GM19043 (cell line): ENCODE data around the gene FGF21.
A peak's percentile ranks its signal among the peaks of the same experiment; 100 is the strongest.
"Not testable (repeated sequence)": the region's sequence is repeated elsewhere in the genome, so short reads cannot be mapped to it uniquely, and the experiment has no call there.

Experiments used
- ATAC-seq: cut with Tn5 transposase; IDR thresholded peaks from one replicate; pipeline ENCODE4 v1.9.1; 2021; ENCODE audit warnings: low read depth; ENCODE audit not compliant: unreplicated experiment

Gene FGF21, protein sequence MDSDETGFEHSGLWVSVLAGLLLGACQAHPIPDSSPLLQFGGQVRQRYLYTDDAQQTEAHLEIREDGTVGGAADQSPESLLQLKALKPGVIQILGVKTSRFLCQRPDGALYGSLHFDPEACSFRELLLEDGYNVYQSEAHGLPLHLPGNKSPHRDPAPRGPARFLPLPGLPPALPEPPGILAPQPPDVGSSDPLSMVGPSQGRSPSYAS

DNA sequence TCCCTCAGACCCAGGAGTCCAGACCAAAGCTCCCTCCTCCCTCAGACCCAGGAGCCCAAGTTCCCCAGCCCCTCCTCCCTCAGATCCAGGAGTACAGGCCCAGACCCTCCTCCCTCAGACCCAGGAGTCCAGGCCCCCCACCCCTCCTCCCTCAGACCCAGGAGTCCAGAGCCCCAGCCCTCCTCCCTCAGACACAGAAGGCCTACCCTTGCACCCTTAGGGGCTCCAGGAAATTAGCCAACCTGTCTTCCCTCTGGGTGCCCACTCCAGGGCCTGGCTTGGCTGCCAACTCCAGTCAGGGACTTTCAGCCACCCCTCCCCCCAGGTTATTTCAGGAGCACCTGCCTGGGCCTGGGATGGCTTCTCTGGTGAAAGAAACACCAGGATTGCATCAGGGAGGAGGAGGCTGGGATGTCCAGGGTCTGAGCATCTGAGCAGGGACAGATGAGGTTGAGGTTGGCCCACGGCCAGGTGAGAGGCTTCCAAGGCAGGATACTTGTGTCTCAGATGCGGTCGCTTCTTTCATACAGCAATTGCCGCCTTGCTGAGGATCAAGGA is at the start of gene FGF21:
Gene FGF21 (plus strand): TSS at position 441 of the 558 bp plus-strand sequence. CDS start 713 bp downstream, outside the sequence.
- no peak for ATAC-seq

- ATAC-seq, result no peak
Observed at GRCh38 chr19:48708471-48708870, 46.9 kb upstream of the FGF21 start.

GRCh38 chr19:48711106-48711662 is 44.1 kb upstream of the FGF21 start:
- no peak for ATAC-seq

- no peak for ATAC-seq
Observed at GRCh38 chr19:48713041-48713863, 42.1 kb upstream of the FGF21 start.

DNA sequence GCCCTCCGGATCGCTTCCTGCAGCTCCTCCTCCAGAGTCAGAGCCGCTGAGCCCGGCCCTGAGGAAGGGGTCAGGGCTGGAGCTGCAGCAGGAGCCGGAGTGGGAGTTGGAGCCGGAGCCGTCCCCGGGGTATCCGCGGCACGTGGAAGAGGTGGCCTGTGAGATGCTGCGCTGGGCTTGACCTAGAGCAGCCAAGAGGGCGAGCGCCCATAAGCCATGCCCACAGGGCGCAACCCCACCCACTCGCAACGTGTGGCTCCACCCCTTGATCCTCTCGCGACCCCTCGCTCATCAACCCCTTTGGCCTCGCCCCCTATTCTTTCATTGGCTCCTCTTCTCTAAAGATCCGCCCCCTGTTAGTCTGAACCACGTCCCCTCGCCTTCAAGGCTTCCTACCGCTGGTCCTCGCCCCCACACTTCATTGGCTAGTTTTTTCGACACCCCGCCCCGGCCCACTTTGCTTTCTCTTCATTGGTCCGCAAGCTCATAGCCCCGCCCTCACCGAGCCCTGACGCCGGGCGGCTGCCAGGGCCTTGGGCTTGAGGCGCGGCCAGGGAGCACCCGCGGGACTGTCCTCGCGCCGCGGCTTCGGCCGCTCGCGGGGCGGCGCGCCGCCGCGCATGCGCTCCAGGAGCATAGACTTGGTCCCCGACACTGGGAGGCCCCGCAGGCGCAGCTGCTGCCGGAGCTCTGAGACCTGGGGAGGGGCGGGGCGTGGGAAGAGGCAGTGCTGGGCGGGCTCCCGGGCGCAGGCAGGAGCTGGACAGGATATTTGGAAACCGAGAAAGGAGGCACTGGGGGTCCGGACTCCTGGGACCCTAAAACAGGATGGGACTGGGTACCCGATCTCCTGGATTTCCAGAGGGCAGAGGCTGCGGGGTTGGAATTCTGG is 41.2 kb upstream of the FGF21 start:
- peak; percentile 76 for ATAC-seq

- ATAC-seq, result no peak
Observed at GRCh38 chr19:48714759-48715675, 40.3 kb upstream of the FGF21 start.

GRCh38 chr19:48715681-48716171 is 39.6 kb upstream of the FGF21 start:
- no peak for ATAC-seq

DNA sequence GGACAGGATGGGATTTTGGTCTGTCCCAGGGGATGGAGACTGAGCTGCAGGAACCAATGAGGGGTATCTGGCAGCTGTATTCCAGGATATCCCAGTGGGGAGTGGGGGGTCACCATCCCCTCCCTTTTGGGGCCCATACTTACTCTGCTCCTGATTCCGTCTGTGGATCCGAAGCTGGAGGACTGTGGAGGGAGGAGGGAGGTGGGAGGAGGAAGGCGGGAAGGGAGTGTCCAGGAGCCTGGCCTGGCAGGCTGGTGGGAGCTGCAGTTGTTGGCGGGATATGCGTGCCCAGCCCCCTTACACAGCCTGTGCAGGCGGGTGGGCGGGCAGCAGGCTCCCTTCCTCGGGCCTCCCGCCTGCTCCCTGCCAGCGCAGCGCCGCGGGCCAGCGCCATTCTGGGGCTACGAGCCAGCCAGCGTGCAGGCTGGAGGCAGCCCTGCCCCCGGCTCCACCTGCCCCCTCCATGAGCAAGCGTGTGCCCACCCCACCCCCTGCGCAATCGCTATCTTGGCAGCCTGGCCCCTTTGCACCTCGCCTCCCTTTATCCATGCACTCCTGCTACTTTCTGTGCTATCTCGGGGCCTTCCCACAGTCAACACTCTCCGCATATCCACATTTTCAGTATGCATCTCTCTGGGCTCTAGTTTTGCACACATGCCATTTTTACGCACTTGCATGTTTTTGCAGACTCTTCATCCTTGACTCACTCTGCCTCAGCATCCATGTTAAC is 38.6 kb upstream of the FGF21 start:
- ATAC-seq, result no peak

GRCh38 chr19:48718106-48718505 is 37.2 kb upstream of the FGF21 start:
- not testable (repeated sequence) for ATAC-seq

DNA sequence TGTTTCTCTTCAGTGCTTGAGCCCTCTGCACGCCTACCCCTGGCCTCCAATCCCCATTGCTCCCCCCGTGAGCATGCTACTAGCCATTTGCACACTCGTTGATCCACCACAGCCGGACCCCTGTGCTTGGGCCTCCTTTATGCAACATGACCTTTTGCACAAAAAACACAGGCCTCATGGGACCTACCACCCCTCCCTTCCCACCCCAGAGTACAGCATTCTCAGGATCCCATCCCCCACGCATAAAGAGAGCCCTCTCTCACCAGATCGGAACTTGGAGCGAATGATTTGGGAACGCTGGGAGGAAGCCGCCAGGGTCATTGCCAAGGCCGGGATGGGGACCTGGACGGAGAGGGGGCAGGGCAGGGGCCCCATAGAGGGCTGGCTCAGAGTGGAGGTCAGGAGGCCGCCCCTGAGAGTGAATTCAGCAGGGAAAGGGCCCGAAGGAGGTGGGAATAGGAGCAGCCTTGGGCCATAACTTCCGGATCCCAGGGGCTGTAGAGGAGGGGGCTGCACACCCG is 36.6 kb upstream of the FGF21 start:
- ATAC-seq, result no peak

DNA sequence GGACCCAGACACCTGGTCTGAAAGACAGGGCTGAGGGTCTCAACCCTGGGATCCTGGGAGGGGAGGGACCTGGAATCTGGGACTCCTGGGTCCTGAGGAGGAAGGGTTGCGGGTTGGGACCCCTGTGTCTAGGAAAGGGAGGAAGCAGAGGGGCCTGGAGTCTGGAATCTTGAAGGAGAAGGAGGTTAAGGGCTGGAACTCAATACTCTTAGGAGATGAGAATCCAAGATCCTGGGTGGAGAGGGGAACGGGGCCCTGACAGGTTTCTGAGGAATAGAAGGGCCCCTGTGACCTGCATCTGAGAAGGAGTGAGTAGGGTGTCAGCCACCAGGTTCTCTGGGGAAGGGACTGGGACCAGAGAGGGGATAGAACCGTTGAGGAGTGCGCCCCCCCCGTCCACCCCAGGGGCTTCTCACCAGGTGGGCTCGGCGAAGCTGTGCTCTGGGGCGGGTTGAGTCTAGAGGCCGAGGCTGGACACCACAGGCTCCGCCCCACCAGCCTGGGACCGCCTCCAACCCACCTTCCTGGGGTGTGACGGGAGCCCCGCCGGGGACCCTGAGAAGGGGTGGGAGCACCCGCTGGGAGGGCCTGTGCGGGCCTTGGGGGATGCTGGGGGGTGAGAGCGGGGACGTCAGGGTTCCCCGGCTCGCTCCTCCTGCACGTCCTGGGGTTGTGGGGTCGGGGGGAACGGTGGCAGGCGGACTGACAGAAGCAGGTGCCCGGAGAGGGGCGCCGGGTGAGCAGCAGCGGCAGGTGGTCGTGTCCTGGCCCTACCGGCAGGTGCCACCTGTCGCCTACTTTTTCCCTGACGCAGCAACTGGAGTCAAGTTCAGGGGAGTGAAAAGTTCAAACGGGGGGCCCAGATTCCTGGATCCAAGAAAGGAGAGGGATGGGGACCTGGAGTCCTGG is 35.8 kb upstream of the FGF21 start, which contains the start of gene MAMSTR:
Gene MAMSTR (minus strand): TSS at position 463 of the 909 bp plus-strand sequence. CDS start 694 bp downstream, outside the sequence.
- ATAC-seq, result no peak

DNA sequence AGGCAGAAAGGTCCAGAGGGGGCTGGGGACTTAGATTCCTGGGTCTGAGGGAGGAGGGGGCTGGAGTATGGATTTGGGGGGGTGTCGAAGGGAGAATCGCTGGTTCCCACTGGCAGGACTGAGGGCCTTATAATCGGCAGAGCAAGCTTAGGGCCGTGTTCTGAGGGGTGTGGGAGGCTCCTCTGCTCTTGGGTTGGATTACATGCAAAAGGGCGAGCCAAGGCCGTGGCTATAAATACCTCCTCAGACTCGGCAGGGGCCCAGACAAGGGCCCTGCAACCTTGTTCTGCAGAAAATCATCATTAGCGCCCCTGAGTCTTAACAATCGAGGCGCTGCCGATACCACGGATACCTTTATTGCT is 35.1 kb upstream of the FGF21 start:
- ATAC-seq, result peak; percentile 6

- ATAC-seq, result peak; percentile 80
Observed at GRCh38 chr19:48720613-48721296, 34.6 kb upstream of the FGF21 start.

GRCh38 chr19:48722196-48722708 is 33.1 kb upstream of the FGF21 start:
- ATAC-seq, result no peak

DNA sequence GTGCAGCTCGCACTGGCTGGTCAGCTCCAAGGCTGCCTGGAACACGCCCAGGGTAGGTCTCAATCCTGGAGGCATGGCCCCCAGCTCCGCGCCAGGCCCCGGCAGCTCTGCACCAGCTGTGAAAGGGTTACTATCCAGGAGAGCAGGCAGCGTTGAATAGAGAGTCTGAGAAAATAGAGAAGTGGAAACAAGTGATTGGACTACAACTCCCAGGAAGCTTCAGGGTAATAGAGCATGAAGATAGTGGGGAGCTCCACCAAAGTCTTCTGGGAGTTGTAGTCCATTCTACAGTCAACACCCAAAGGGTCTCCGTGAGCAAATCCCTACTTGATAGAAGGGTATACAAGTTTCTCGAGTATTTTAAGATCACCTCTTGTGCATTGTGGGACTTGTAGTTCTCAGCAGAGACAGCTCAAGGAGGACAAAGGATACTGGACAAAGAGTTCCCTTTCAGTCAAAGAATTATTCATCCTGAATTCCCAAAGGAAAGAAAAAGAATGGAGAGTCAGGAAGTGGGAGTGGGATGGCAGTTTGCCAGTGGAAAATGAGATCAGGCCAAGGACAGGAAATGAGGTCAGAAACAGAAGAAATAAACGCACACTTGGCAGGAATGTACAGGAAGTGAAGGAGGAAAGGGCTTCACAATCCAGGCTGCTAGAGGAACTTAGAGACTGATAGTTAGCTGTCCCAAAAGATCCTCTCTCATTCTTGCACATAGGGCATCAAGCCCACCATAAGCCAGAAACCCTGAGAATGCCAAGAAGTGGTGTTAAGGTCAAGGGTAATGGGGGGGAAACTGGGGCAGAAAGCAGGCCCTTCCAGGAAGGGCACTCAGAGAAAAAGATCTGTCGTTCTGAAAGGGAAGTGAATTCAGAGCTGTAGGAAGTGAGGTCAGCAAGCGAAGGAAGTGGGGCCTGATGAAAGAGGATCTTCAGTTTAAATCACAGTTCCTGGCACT is 30.2 kb upstream of the FGF21 start:
- no peak for ATAC-seq
